Measurements from ENCODE around the gene TBR1. TPM values are rescaled to one million over a fixed set of nuclear protein-coding genes. Genes with fewer than 3 reads are reported as not detected.

TBR1 gene
- total RNA-seq, 4 donors from 2014 or later: not detected

DNA sequence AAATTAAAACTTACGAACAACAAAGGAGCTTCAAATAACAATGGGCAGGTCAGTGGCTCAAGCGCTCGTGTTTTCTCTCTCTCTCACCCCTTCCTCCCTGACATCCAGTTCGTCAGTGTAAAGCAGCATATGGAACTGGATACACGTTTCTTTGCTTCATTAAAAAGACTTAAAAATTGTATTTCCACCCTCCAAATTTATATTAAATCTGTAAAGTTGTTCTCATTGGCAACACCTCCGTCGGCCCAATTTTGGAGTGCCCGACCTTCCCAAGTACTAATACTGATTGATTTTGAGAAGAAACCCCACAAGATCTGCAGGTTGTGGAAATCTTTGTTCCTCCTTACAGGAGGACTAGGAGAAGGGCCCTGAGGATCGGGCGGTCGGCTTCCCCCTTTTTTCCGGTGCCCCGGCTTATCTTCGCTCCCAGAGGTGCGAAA lies 2.2 kb downstream of the TBR1 start:
- Histone ChIP-seq H3K4me3 (peak overlapping the region in 1 of 4 donors; percentile 18), H3K36me3 (no peaks in the 10 kb centered on the region), H3K9me3 (no peaks in the 10 kb centered on the region), H3K27me3 (peaks cover 5 to 97% of the 10 kb centered on the region in 2 donors), H3K4me1 (peaks cover 0 to 57% (median 32%) of the 10 kb centered on the region in 4 donors), H3K27ac (no peak overlapping the region)
- 5 to 7% methylated on average over 15 of the region's 15 CpGs for WGBS, 2 donors
- DNase-seq (ENCODE audit: low spot score in 2 of 2): no peak
- TF ChIP-seq EP300 (IDR thresholded peaks at IDR 0.05) (no peak), POLR2A (IDR thresholded peaks at IDR 0.05) (no peak)
- TF ChIP-seq, protein P1, sequence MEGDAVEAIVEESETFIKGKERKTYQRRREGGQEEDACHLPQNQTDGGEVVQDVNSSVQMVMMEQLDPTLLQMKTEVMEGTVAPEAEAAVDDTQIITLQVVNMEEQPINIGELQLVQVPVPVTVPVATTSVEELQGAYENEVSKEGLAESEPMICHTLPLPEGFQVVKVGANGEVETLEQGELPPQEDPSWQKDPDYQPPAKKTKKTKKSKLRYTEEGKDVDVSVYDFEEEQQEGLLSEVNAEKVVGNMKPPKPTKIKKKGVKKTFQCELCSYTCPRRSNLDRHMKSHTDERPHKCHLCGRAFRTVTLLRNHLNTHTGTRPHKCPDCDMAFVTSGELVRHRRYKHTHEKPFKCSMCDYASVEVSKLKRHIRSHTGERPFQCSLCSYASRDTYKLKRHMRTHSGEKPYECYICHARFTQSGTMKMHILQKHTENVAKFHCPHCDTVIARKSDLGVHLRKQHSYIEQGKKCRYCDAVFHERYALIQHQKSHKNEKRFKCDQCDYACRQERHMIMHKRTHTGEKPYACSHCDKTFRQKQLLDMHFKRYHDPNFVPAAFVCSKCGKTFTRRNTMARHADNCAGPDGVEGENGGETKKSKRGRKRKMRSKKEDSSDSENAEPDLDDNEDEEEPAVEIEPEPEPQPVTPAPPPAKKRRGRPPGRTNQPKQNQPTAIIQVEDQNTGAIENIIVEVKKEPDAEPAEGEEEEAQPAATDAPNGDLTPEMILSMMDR (IDR thresholded peaks at IDR 0.05): no peak

DNA sequence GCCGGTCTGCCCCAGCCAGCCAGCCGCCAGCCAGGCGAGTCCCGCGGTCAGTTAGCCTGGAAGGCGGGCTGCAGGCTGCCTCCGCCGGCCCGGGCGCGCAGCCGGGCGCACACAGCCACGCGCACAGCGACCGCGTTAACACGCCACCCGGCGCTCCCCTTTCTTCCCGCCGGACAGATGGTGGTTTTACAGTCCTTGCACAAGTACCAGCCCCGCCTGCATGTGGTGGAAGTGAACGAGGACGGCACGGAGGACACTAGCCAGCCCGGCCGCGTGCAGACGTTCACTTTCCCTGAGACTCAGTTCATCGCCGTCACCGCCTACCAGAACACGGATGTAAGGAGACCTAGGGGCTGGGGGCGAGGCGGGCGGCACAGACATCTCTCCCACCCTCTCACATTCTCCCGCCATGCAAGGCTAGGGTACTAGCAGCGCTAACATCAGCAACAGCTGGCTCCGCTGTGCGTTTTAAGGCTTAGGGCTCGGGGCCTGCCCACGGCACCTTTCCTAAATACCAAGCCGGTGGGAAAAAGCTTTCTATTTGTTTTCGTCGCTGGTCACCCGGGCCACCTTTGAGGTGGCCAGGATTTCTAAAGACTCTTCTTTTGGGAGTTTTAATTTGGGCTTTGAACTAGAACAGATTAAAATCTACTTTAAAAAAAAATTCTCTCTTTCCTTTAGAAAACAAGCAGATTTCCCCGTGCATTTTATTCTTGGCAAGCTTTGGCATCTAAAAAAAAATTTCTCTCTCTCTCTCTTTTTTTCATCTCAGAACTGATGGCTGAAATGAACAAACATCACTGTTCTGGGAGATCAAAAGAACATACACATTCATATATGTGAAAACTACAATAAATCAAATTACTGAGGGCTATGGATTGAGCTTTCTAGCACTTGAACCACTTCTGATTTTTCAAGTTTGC lies 2.9 kb downstream of the TBR1 start:
- no peaks in the 10 kb centered on the region for H3K36me3 ChIP-seq
- no peaks in the 10 kb centered on the region for H3K9me3 ChIP-seq
- peak overlapping the region in 1 of 4 donors; percentile 18 for H3K4me3 ChIP-seq
- H3K27me3 ChIP-seq: peaks cover 5 to 99% of the 10 kb centered on the region in 2 donors
- DNase-seq (ENCODE audit: low spot score in 2 of 2): no peak
- no peak overlapping the region for H3K27ac ChIP-seq
- TF ChIP-seq, protein P1 (IDR thresholded peaks at IDR 0.05): no peak
- TF ChIP-seq POLR2A (IDR thresholded peaks at IDR 0.05) (no peak), EP300 (IDR thresholded peaks at IDR 0.05) (no peak)
- peaks cover 0 to 62% (median 32%) of the 10 kb centered on the region in 4 donors for H3K4me1 ChIP-seq
- WGBS, 2 donors: 10 to 19% methylated on average over 17 to 39 of the region's 49 CpGs

DNA sequence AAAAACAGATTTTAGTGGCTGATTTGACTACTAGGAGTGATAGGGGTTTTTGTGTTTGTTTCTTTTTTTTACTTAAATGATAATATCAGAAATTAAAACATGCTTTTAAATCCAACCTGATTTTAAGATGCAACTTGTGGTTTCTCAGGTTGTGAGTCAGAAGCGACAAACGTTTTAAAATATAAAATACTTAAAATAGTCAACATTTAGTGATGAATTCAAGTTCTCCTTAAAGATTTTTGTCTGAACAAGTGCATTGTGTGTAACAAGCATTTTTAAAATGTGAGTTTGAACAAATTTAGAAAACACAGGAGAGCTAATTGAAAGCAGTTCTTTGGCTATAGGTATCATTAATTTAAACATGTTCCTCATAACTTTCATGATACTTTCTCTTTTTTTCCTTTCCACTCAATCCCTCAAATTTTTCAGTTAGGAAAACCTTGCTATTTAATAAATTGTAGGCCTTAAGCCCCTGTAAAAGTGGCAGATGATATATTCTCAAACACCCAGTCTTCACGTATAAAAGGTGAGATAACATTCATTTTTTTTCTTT lies 3.6 kb downstream of the TBR1 start:
- DNase-seq (ENCODE audit: low spot score in 2 of 2): no peak

DNA sequence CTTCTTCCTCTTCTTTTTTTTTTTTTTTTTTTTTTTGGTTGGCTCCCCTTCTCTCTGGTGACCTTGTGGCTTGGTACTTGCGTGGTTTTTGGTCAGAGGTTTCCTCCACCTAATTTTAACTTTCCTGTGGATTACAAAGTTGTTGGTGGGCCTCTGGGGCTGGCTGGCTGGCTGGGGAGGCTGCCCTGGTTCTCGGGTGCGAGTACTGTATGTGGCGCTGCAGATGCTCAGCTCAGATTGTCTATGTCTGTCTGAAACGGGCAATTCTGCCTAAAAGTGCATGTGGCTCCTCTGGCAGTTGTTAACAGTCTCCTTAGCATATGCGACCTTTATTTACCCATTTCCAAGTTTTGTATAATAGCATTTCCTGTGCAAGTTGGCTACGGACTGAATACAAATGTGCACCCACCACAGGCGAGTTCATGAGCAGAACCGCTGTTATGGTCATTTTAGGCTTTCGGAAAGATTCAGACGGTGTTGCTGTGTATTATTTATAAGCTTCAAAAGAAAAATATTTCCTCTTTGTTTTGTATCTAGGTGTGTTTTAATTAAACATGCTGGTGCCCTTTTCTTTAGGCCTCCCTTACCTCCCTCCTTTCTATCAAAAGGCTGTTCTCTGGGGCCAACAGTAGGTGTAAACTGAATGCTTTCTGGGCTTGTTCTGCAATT lies 4.4 kb downstream of the TBR1 start:
- TF ChIP-seq, protein P1 (IDR thresholded peaks at IDR 0.05): no peak
- no peak for TF ChIP-seq EP300 (IDR thresholded peaks at IDR 0.05)
- TF ChIP-seq POLR2A (IDR thresholded peaks at IDR 0.05): no peak
- H3K27me3 ChIP-seq: peaks cover 14 to 99% of the 10 kb centered on the region in 2 donors
- H3K9me3 ChIP-seq: no peaks in the 10 kb centered on the region
- H3K36me3 ChIP-seq: no peaks in the 10 kb centered on the region
- H3K4me3 ChIP-seq: no peak overlapping the region
- 63 to 73% methylated on average over 11 of the region's 11 CpGs for WGBS, 2 donors
- H3K27ac ChIP-seq: no peak overlapping the region
- H3K4me1 ChIP-seq: peaks cover 0 to 50% (median 20%) of the 10 kb centered on the region in 4 donors
- no peak for DNase-seq (ENCODE audit: low spot score in 2 of 2)

More for the DNA sequence above, 3.6 kb downstream of the TBR1 start:
- TF ChIP-seq, protein P1 (IDR thresholded peaks at IDR 0.05): no peak
- TF ChIP-seq POLR2A (IDR thresholded peaks at IDR 0.05) (no peak), EP300 (IDR thresholded peaks at IDR 0.05) (no peak)
- H3K27me3 ChIP-seq: peaks cover 6 to 99% of the 10 kb centered on the region in 2 donors
- H3K27ac ChIP-seq: no peak overlapping the region
- no peaks in the 10 kb centered on the region for H3K9me3 ChIP-seq
- no peaks in the 10 kb centered on the region for H3K36me3 ChIP-seq
- peaks cover 0 to 58% (median 28%) of the 10 kb centered on the region in 4 donors for H3K4me1 ChIP-seq
- H3K4me3 ChIP-seq: no peak overlapping the region
- WGBS, 2 donors: 81 to 83% methylated on average over 3 of the region's 3 CpGs
